AG04449 (cell line): Measurements from ENCODE around the gene GLMP.
A peak's percentile ranks its signal among the peaks of the same experiment; 100 is the strongest.

Source experiments
- CTCF ChIA-PET: fragments of 350-600 bp; formaldehyde crosslinking; extraction: SDS; loops from one replicate; lab custom pipeline; 2021; ENCODE audit warnings: antibody characterized with exemption; lab: Yijun Ruan, JAX
- POLR2A ChIA-PET: fragments of 400-600, 350-600 bp; formaldehyde crosslinking; extraction: SDS; loops from one replicate; lab custom pipeline; 2020; ENCODE audit warnings: antibody characterized with exemption, inconsistent platforms; lab: Yijun Ruan, JAX
- DNase-seq: peaks from one replicate; pipeline ENCODE4 v3.0.0-alpha.2; 2010; ENCODE audit warnings: low read depth, low spot score
- H3K4me3 ChIP-seq: 2 replicates; pipeline ENCODE4 v1.5.1; 2011; ENCODE audit warnings: low read depth, mild to moderate bottlenecking, control low read depth, low read length
- CTCF ChIP-seq: IDR thresholded peaks from one replicate; pipeline ENCODE4 v1.5.1; 2011; ENCODE audit warnings: mild to moderate bottlenecking, moderate library complexity, low read length, control low read depth, inconsistent platforms; ENCODE audit not compliant: insufficient read depth; ENCODE audit errors: missing control alignments

GLMP gene

GRCh38 chr1:156284112-156284511 lies 11.4 kb downstream of the GLMP start, which contains the start of gene TMEM79:
Gene TMEM79 (plus strand): TSS chr1:156284325. CDS start chr1:156285227, 902 bp downstream.
- no peak for TF ChIP-seq CTCF
- DNase-seq: no peak
- ChIA-PET CTCF (interaction anchor here (1.0 to 2.0 kb wide), 5 partner anchors 22 to 59 kb away, joined by 3 to 6 read pairs (median 3); no protein-coding TSS in a partner anchor), POLR2A (interaction anchor here (0.5 to 1.9 kb wide), 3 partner anchors 10 to 19 kb away, joined by 3 to 7 read pairs (median 3); partner anchors contain the start of gene GLMP)
- H3K4me3 ChIP-seq: peak within 1 kb of the TSS; percentile 86

DNA sequence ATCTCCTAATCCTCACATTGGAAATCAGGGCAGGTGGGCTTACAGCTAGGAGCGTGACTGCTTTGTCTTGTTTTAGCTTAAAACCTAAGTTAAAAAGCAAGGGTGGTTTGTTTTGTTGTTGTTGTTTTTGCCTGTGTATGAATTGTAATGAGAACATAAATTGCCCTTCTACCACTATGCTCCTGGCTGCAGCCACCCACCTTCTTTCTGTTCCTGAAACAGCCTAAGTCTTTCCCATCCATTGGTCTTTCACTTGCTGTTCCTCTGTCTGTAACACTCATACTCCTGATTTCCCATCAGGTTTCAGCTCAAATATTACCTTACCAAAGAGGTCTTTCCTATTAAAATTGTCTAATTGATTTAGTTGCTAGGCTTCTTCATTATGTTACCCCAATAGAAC lies 12.0 kb downstream of the GLMP start:
- ChIA-PET CTCF (interaction anchor here (0.9 to 3.3 kb wide), 9 partner anchors 11 to 187 kb away, joined by 3 to 13 read pairs (median 4); no protein-coding TSS in a partner anchor), POLR2A (interaction anchor here (0.5 to 1.9 kb wide), 6 partner anchors 8 to 156 kb away, joined by 3 to 8 read pairs (median 5); partner anchors contain the start of gene GLMP)
- H3K4me3 ChIP-seq: peak overlapping the region; percentile 86
- no peak for TF ChIP-seq CTCF
- DNase-seq: no peak

DNA sequence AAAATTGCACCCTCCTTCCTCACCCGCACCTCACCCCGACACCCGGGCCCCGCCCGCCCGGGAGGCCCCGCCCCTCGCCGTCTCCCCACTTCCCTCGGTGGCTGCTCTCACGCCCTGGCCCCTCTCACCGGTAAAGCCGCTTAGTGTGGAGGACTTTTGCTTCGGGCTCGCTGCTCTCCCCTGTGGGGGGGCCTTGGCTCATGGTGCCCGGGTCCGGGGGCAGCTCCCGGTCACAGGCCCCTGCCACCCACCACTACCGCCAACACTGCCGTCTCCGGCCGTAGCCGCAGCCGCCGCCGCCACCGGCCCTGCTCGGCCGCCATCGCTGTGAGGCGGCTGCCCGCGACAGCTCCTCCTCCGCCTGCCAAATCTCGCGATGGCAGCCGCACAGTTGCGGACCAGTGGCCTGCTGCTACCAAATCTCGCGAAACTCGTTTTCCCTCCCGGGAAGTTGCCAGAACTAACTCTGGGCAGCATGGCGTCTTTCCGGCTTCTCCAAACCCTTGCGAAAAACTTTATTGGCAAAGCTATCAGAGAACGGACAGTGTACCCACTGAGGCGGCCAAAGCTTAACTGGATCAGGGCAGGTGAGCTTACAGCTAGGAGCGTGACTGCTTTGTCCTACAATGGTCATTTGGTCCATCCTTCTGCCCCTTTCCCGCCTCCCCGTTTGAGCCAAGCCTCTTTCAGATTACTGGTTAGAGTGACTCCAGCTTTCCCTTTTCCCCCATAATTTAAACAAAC lies 12.8 kb downstream of the GLMP start, which contains the start of gene SMG5:
SMG5 (minus strand) TSS at position 347 of the 744 bp plus-strand sequence; CDS start at position 202, 145 bp downstream.
- TF ChIP-seq CTCF: no peak
- H3K4me3 ChIP-seq: peak within 1 kb of the TSS; percentile 86
- DNase-seq: peak; percentile 93
- ChIA-PET POLR2A (interaction anchor here (0.7 to 1.9 kb wide), 7 partner anchors 9 to 155 kb away, joined by 3 to 8 read pairs (median 3); partner anchors contain the start of gene GLMP), CTCF (interaction anchor here (0.7 to 3.3 kb wide), 14 partner anchors 10 to 192 kb away, joined by 3 to 18 read pairs (median 6); partner anchors contain the start of gene GLMP)

- H3K4me3 ChIP-seq: peak overlapping the region; percentile 86
- no peak for TF ChIP-seq CTCF
- CTCF ChIA-PET: interaction anchor here (1.3 to 3.3 kb wide), 7 partner anchors 10 to 191 kb away, joined by 5 to 18 read pairs (median 8); partner anchors contain the start of gene GLMP
- POLR2A ChIA-PET: interaction anchor here (1.3 to 1.8 kb wide), 4 partner anchors 8 to 138 kb away, joined by 3 to 8 read pairs (median 5); no protein-coding TSS in a partner anchor
- DNase-seq: no peak
Observed at GRCh38 chr1:156281693-156282478, 13.6 kb downstream of the GLMP start.

GRCh38 chr1:156281281-156281680 lies 14.2 kb downstream of the GLMP start:
- peak overlapping the region; percentile 86 for H3K4me3 ChIP-seq
- TF ChIP-seq CTCF: peak; percentile 2
- DNase-seq: no peak
- POLR2A ChIA-PET: interaction anchor here (1.3 kb wide), 1 partner anchor 9 kb away, joined by 3 read pairs; no protein-coding TSS in a partner anchor
- CTCF ChIA-PET: interaction anchor here (1.2 to 3.3 kb wide), 8 partner anchors 9 to 191 kb away, joined by 3 to 18 read pairs (median 7); partner anchors contain the start of gene GLMP
